Choroid plexus epithelial cell (primary cell): Measurements from ENCODE around the gene B4GALT2.

Experiments used
- DNase-seq: peaks from one replicate; pipeline ENCODE4 v3.0.0-alpha.2; 2010; ENCODE audit warnings: low read depth
- H3K4me3 ChIP-seq: 2 replicates; pipeline ENCODE4 v1.5.1; 2011; ENCODE audit warnings: low read depth, mild to moderate bottlenecking, control low read depth, low read length, moderate library complexity
- CTCF ChIP-seq: conservative IDR thresholded peaks from 2 replicates; pipeline ENCODE4 v1.5.1; 2011; ENCODE audit warnings: low read depth, mild to moderate bottlenecking, control low read depth, inconsistent platforms, low read length, moderate library complexity

The B4GALT2 gene

GRCh38 chr1:44024903-44025525 lies 46.0 kb downstream of the B4GALT2 start:
- TF ChIP-seq CTCF, result no peak
- H3K4me3 ChIP-seq, result no peak overlapping the region
- no peak for DNase-seq

GRCh38 chr1:44025816-44026215 lies 46.8 kb downstream of the B4GALT2 start:
- no peak for DNase-seq
- no peak for TF ChIP-seq CTCF
- no peak overlapping the region for H3K4me3 ChIP-seq

GRCh38 chr1:44027320-44027719 lies 48.3 kb downstream of the B4GALT2 start:
- H3K4me3 ChIP-seq, result no peak overlapping the region
- DNase-seq, result no peak
- no peak for TF ChIP-seq CTCF

- H3K4me3 ChIP-seq, result peak overlapping the region; percentile 80
- no peak for DNase-seq
- TF ChIP-seq CTCF, result no peak
These were observed 50.4 kb downstream of the B4GALT2 start for GRCh38 chr1:44029260-44029910.

- no peak for TF ChIP-seq CTCF
- H3K4me3 ChIP-seq, result peak overlapping the region; percentile 80
- peak; percentile 89 for DNase-seq
These were observed 51.0 kb downstream of the B4GALT2 start for GRCh38 chr1:44029911-44030604.

- H3K4me3 ChIP-seq, result peak overlapping the region; percentile 80
- TF ChIP-seq CTCF, result peak; percentile 34
- peak; percentile 50 for DNase-seq
These were observed 51.7 kb downstream of the B4GALT2 start for GRCh38 chr1:44030605-44031251.
